ENCODE data around the gene DYNLRB1.
A peak's percentile ranks its signal among the peaks of the same experiment; 100 is the strongest.
"Not testable (repeated sequence)": the region's sequence is repeated elsewhere in the genome, so short reads cannot be mapped to it uniquely, and the experiment has no call there.

Gene DYNLRB1

GRCh38 chr20:34516247-34517113 lies at the start of gene DYNLRB1:
TSS of gene DYNLRB1 (plus strand) at chr20:34516422. CDS start at chr20:34516459, 37 bp downstream.
- DNase-seq (ENCODE audit: low read depth in 1 of 2, low spot score in 1 of 2) = peak; percentile 85 to 86

GRCh38 chr20:34468951-34469350 lies 47.3 kb upstream of the DYNLRB1 start:
- no peak for DNase-seq (ENCODE audit: low read depth in 1 of 2, low spot score in 1 of 2)

GRCh38 chr20:34472246-34472925 lies 43.8 kb upstream of the DYNLRB1 start:
- no peak for DNase-seq (ENCODE audit: low read depth in 1 of 2, low spot score in 1 of 2)

GRCh38 chr20:34473262-34473883 lies 42.8 kb upstream of the DYNLRB1 start:
- no peak for DNase-seq (ENCODE audit: low read depth in 1 of 2, low spot score in 1 of 2)

GRCh38 chr20:34475979-34476736 lies 40.1 kb upstream of the DYNLRB1 start:
- peak in 1 of 2 donors; percentile 20 for DNase-seq (ENCODE audit: low read depth in 1 of 2, low spot score in 1 of 2)

- no peak for DNase-seq (ENCODE audit: low read depth in 1 of 2, low spot score in 1 of 2)
Observed at GRCh38 chr20:34479627-34480026, 36.6 kb upstream of the DYNLRB1 start.

- DNase-seq (ENCODE audit: low read depth in 1 of 2, low spot score in 1 of 2) = not testable (repeated sequence)
Observed at GRCh38 chr20:34482154-34482553, 34.1 kb upstream of the DYNLRB1 start.

- DNase-seq (ENCODE audit: low read depth in 1 of 2, low spot score in 1 of 2) = not testable (repeated sequence)
Observed at GRCh38 chr20:34483585-34484220, 32.5 kb upstream of the DYNLRB1 start.

GRCh38 chr20:34485068-34485634 lies 31.1 kb upstream of the DYNLRB1 start:
- no peak for DNase-seq (ENCODE audit: low read depth in 1 of 2, low spot score in 1 of 2)

GRCh38 chr20:34491226-34491931 lies 24.8 kb upstream of the DYNLRB1 start:
- DNase-seq (ENCODE audit: low read depth in 1 of 2, low spot score in 1 of 2) = no peak

GRCh38 chr20:34491932-34492509 lies 24.2 kb upstream of the DYNLRB1 start:
- no peak for DNase-seq (ENCODE audit: low read depth in 1 of 2, low spot score in 1 of 2)

- no peak for DNase-seq (ENCODE audit: low read depth in 1 of 2, low spot score in 1 of 2)
Observed at GRCh38 chr20:34493646-34494045, 22.6 kb upstream of the DYNLRB1 start.

GRCh38 chr20:34495307-34495706 lies 20.9 kb upstream of the DYNLRB1 start:
- DNase-seq (ENCODE audit: low read depth in 1 of 2, low spot score in 1 of 2) = no peak

GRCh38 chr20:34495916-34496315 lies 20.3 kb upstream of the DYNLRB1 start:
- no peak for DNase-seq (ENCODE audit: low read depth in 1 of 2, low spot score in 1 of 2)

GRCh38 chr20:34497596-34497995 lies 18.6 kb upstream of the DYNLRB1 start:
- not testable (repeated sequence) for DNase-seq (ENCODE audit: low read depth in 1 of 2, low spot score in 1 of 2)

GRCh38 chr20:34500823-34501222 lies 15.4 kb upstream of the DYNLRB1 start:
- DNase-seq (ENCODE audit: low read depth in 1 of 2, low spot score in 1 of 2) = no peak

GRCh38 chr20:34506480-34506879 lies 9.7 kb upstream of the DYNLRB1 start:
- DNase-seq (ENCODE audit: low read depth in 1 of 2, low spot score in 1 of 2) = no peak

- DNase-seq (ENCODE audit: low read depth in 1 of 2, low spot score in 1 of 2) = no peak
Observed at GRCh38 chr20:34507702-34508413, 8.4 kb upstream of the DYNLRB1 start.

- DNase-seq (ENCODE audit: low read depth in 1 of 2, low spot score in 1 of 2) = no peak
Observed at GRCh38 chr20:34510575-34510974, 5.6 kb upstream of the DYNLRB1 start.

Data from stimulated activated CD4-positive, alpha-beta T cell treated with anti-CD3 and anti-CD28 coated beads, Interleukin-15, amount 100 ng/mL, for 1 hour (primary cell).